COLO668 (cell line): ENCODE results near the gene AOPEP.

Experiments used
- DNase-seq: peaks from one replicate; lab custom pipeline; 2025; ENCODE audit not compliant: unreplicated experiment; lab: John Stamatoyannopoulos, UW

Gene AOPEP

DNA sequence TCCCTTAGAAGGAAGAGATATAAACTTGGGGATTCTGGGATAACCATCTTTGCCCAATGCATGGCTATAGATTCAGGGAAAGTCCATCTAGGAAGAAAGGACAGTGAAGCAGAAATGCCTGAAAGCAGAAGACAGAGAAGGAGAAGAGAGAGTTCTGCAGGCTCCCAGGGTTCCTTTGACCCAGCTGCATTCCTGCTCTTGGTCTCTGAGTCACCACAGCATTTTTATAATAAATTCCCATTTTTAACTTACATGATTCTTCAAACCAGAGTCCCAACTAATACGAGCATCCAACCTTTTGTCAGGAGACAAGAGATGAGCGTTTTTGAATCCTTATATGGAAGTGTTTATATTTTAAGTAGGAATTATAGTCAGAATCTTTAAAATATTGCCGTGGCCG lies 12.0 kb upstream of the AOPEP start:
- DNase-seq: no peak

DNA sequence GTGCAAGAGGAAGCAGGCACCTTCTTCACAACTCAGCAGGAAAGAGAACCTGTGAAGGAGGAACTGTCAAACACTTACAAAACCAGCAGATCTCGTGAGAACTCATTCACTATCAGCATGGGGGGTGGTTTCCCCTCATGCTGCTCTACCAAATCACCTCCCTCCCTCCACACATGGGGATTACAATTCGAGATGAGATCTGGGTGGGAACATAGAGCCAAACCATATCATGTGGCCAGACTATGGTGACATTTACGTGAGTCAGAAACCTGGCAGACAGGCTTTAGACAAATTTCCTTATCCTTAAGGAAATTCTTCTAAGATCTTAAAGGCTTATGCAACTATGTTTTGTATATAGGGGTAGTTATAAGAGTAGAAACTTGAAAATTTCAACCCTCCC lies 8.7 kb upstream of the AOPEP start:
- DNase-seq: no peak

DNA sequence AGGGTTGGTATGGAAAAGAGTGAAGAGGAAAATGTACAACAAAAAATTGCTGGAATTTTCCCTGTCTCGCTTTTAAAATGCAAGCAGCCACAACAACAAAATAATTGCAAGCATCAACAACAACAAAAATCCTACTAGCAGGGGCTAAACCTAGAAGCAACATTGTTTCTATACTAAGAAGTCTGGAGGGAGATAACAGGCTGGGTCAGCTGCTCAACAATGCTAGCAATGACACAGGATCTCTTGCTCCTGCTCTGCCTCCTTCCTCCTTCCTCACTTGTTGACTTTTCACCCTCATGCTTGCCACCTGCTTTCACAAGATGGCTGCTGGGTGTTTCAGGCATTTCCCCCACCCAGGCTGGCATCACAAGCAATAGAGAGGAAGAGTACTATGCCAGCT lies 7.6 kb upstream of the AOPEP start:
- DNase-seq: no peak

GRCh38 chr9:94719878-94720277 lies 6.6 kb upstream of the AOPEP start:
- DNase-seq: no peak

- DNase-seq: no peak
Measured at GRCh38 chr9:94720846-94721549, 5.5 kb upstream of the AOPEP start.

- no peak for DNase-seq
Measured at GRCh38 chr9:94721754-94722153, 4.7 kb upstream of the AOPEP start.

GRCh38 chr9:94725293-94725692 lies 1.2 kb upstream of the AOPEP start:
- no peak for DNase-seq

DNA sequence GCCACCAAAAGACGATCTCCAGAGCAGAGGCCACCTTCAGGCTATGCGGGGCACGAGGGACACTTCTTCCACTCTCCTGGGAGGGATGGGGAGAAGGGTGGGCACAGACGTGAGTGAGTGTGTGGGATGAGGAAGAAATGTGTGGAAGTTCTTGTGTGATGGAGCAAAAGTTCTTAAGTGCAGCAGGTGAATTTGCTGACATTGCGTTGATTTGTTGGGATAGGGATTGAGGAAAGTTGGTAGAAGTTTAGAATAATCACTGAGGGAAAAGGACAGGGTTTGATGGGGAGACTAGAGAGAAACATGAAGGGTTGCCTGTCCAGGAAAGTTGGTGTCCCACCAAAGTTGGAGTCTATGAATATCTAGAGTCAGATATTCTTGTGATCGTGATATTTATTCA lies 2.2 kb downstream of the AOPEP start:
- no peak for DNase-seq

GRCh38 chr9:94729199-94729598 lies 2.7 kb downstream of the AOPEP start:
- DNase-seq: no peak

- DNase-seq: no peak
Measured at GRCh38 chr9:94734054-94734754, 7.7 kb downstream of the AOPEP start.

GRCh38 chr9:94736759-94737158 lies 10.3 kb downstream of the AOPEP start:
- DNase-seq: no peak

GRCh38 chr9:94740145-94740840 lies 13.8 kb downstream of the AOPEP start:
- DNase-seq: no peak

DNA sequence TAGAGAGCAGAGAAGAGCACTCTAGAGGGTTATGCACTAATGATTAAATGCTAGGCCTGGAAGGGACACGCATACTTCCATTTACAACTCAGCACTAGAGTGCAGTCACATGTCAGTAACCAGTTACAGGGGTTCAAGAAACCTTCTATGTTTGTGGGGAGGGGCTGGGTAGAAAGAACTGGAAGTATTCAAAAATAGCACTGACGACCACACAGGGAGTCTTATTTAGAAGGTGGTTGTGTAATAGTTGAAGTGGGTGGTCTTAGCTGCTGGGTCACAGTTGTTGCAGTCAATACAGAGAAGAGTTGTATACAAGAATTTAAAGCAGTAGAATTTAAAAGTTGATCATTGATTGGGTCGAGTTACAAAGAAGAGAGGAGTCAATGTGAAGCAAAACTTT lies 15.4 kb downstream of the AOPEP start:
- no peak for DNase-seq

- no peak for DNase-seq
Measured at GRCh38 chr9:94743035-94743954, 16.8 kb downstream of the AOPEP start.

DNA sequence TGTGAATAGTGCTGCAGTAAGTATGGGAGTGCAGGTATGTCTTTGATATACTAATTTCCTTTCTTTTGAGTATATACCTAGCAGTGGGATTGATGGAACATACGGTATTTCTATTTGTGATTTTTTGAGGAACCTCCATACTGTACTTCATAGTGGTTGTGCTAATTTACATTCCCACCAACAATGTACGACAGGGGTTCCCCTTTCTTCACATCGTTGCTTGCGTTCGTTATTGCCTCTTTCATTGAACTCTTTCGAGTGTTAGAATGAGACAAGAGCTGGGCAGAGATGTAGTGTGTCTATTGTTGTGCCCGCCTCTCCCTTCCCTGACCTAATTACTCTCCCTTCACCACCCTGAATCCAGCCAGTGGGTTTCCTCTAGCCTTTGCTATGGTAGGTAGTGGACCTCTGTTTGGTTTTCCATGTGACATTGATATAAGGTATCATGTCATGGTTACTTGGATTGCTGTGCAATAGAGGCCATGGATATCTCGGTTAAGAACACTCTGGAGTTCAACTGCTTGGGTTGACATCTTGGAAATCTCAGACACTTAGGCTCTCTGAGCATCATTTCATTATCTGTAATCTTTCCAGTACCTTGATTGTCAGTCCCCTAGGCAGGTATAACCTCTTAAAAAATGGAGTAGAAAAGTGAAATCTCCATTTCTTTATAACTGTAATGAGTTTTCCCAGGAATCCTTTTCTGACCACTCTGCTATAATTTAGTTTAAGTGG lies 19.5 kb downstream of the AOPEP start:
- no peak for DNase-seq

- DNase-seq: no peak
Measured at GRCh38 chr9:94746541-94747370, 20.3 kb downstream of the AOPEP start.

DNA sequence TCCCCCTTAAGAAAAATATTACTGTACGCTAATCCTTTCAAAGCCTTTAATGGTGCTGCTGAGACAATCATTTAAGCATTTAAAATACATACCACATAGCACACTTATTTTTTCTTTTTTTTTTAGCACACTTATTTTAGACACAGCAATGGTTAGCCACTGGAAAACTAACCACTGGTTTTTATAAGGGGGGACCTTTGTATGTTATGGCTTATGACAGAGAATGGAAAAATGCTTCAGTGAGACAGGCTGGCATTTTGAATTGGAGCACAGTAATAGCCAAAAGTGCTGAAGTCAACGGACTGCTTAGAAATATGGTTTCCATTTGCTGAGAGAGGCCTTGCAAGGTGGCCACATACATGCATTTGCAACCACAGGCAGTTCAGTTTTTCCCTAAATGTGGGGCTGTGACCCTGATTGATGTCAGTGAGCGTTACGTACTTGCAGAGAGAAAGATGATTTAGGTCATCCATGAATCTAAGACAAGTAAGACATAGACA lies 28.5 kb downstream of the AOPEP start:
- DNase-seq: no peak

- no peak for DNase-seq
Measured at GRCh38 chr9:94757158-94757557, 30.7 kb downstream of the AOPEP start.

GRCh38 chr9:94758031-94758430 lies 31.5 kb downstream of the AOPEP start:
- no peak for DNase-seq
